Central memory CD4-positive, alpha-beta T cell (primary cell): ENCODE measurements around the gene WASHC4.

Source experiments
- DNase-seq: peaks from one replicate; pipeline ENCODE4 v3.0.0; 2022

The WASHC4 gene

DNA sequence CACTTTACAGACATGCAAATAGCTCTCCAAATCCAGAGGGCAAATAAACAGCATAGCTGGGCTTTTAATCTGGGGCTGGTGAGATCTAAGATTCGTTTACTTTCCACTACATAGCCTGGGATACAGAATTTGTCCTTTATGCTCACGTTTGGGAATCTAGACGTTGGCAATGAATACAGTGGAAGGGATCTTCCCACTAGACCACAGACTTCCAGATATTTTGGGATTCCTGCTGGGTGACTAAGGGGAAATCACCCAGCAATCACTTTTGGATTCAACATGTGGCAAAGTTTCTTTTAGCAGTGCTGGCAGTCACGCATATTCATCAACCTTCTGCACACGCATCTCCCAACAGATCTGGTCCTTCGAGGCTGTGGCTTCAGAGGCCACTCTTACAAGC, 104.9 kb downstream of the WASHC4 start:
- no peak for DNase-seq

DNA sequence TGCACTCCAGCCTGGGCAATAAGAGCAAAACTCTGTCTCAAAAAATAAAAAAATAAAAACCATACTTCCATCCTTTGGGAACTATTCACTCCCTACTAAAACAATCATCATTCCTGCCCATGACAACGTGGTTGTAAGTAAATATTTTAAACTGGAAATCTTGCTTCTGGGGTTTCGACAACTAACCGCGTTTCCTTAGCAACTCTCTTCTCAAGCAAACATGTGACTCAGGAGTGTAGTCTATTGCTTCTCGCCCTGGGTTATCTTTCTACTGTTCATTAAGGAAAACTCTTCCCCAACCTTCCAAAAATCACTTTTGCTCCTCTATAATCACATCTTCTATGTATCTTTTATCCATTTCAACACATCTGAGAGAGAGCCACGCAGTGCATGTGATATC, 106.6 kb downstream of the WASHC4 start:
- no peak for DNase-seq

DNA sequence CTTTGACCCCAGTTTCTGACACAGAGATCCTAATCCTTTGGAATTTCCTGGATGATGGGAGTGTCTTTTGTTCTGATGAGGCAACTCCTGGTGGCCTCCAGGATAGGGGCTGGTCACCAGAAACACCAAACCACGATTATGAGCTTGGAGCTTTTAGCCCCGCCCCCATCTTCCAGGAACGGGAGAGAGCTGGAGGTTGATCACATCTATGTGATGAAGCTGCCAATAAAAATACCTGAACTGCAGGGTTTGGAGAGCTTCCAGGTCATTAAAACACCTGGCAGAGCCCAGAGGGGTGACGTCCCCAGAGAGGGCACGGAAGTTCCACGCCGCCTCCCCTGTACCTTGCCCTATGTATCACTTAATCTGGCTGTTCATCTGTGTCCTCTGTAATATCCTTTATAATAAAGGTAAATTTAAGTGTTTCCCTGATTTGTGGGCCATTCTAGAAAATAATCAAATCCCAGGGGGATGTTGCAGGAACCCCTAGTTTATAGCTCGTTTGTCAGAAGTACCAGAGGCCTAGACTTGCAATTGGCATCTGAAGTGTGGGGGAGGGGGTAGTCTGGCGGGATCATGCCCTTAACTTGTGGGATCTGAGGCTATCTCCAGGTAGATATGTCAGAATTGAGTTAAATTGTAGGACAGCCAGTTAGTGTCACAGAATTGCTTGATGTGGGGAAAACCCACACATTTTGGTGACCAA, 107.3 kb downstream of the WASHC4 start:
- DNase-seq, result no peak

DNA sequence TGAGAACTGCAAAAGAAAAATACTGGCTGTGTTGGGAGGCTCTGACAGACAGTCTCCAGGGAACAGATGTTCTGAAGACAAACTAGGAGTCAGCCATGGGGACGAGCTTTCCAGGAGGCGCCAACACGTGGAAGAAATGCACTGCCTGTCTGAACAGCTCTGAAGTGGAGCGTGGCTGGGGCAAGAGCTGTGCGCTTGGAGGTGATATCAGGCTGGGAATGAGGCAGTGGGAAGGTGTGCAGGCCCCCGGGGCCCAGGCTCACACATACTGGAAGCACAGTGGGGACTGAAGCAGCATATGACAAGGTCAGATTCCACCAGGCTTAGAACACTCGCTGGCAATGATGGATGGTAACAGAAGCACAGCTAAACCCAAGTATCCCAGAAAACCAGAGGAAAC, 110.9 kb downstream of the WASHC4 start:
- DNase-seq, result no peak
